ENCODE data around the gene PRSS2. TPM values are rescaled to one million over a fixed set of nuclear protein-coding genes. Genes with fewer than 3 reads are reported as not detected.
"Not testable (repeated sequence)": the region's sequence is repeated elsewhere in the genome, so short reads cannot be mapped to it uniquely, and the experiment has no call there.

The PRSS2 gene
- not detected in 2 replicates for total RNA-seq (2014; rRNA removed; shearing (Covaris generic); ENCODE audit: low replicate concordance)

DNA sequence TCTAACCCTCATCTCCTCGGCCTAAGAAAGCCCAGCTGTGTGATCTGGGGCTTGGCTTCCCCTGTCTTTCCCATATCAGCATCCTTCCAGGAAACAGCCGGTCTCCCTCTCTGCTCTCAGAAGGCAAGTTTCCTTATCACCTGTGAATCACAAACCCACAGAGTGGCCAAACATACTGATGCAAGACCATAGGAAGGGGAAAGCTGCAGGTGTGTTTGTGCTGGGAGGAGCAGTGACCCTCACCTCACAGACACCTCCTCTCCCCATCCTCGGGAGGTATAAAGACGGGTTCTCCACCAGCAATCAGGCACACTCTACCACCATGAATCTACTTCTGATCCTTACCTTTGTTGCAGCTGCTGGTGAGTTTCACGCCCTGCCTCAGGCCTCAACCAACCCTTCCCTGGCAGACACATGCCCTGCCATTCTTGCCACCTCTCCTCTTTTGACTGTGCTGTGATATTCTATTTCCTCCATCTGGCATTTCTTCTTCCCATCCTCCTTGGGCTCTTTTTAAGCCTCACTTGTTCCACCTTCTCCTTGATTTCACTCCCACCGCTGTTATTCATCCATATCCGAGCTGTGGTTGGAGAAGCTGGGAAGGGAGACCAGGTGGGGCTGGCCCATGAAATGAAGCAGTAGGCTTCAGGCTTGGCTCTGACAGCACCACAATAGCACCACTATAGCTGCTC is at the start of gene PRSS2:
Gene PRSS2 (plus strand): TSS at position 310 of the 692 bp plus-strand sequence. CDS start 13 bp downstream, at position 323.
- DNase-seq (ENCODE audit: low read depth), result peak; percentile 13

DNA sequence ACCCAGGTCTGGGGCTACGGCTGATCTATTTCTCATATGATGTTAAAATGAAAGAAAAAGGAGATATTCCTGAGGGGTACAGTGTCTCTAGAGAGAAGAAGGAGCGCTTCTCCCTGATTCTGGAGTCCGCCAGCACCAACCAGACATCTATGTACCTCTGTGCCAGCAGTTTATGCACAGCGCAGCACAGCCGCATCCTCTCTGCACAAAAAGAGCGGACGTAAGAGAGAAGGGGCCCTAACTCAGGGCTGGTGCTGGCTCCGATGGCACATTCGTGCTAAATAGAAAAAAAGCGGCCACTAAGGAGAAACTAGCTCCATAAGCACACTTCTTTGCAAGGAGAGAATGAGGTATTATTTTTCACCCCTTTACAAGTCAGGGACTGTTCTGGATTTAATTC is 49.8 kb upstream of the PRSS2 start:
- DNase-seq (ENCODE audit: low read depth), result no peak
- in situ Hi-C loops (cut with HindIII; ENCODE audit: low pct_unique_long_range_greater_than_20kb, low sequenced_read_pairs), result no loop called here

More for the DNA sequence above, at the start of gene PRSS2:
- in situ Hi-C loops (cut with HindIII; ENCODE audit: low pct_unique_long_range_greater_than_20kb, low sequenced_read_pairs), result no loop called here

DNA sequence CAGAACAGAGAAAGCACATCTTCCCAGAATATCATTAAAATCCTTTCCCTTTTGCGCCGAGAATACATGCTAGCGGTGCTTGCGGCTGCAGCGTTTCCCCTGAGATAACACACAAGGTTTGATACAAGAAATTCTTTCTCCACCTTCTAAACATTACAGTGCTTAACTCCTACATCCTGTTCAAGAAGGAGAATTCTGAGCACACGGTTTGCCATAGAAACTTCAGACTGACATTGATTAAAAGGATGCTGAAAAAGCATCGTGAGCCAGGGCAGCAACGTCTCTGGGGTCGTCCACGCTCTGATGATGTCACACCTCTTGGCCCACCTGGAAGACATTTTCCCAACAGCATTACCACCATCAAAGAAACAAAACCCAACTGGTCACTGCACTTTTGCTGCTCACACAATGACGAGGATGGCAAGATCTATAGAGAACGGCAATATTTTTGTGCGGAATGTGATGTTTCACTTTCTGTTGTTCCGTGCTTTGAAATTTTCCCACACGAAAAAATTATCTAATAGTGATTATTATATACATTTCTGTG is 48.4 kb upstream of the PRSS2 start:
- in situ Hi-C loops (cut with HindIII; ENCODE audit: low pct_unique_long_range_greater_than_20kb, low sequenced_read_pairs), result no loop called here
- DNase-seq (ENCODE audit: low read depth), result no peak

DNA sequence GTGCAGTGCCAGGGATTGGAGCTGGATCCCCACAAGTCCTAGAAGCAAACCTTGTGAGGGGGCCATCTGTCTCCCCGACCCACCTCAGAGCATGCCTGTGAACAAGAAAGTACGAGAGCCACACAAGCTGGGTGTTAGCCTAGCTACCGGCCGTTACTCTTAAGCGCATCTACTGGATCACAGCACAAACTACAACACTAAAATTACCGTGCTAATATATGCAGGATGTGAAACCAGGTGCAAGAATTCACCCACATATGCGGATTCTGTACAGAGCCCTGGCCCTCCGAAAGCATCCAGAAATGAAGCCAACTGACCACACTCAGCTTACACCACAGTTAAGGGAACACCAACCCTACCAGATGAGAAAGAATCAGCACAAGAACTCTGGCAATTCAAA is 37.5 kb upstream of the PRSS2 start:
- in situ Hi-C loops (cut with HindIII; ENCODE audit: low pct_unique_long_range_greater_than_20kb, low sequenced_read_pairs), result no loop called here
- DNase-seq (ENCODE audit: low read depth), result no peak

DNA sequence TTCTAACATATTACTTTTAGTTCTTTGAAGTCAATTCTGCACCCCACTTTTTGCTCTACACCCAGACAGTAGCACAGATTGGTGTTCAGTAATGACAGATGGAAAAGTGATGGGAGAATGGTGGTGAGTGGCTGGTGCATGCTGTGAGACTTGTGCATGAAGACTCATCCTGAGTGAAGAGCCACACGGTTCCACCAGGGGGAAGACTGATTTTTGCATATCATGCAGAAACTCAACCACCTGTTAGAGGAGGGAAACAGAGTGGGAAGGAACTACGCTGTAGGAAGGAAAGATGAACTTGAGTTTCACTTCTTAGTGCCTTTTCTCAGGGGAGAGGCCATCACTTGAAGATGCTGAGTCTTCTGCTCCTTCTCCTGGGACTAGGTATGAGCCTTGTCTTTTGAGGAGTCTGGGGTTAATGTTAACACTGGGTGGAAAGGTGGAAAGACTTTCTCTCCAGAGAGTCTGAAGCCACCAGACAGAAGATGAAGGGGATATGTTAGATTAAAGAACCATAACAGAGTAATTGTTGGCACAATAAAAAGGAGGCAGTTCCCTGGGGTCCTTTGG is 30.8 kb upstream of the PRSS2 start:
- DNase-seq (ENCODE audit: low read depth), result no peak
- in situ Hi-C loops (cut with HindIII; ENCODE audit: low pct_unique_long_range_greater_than_20kb, low sequenced_read_pairs), result no loop called here

DNA sequence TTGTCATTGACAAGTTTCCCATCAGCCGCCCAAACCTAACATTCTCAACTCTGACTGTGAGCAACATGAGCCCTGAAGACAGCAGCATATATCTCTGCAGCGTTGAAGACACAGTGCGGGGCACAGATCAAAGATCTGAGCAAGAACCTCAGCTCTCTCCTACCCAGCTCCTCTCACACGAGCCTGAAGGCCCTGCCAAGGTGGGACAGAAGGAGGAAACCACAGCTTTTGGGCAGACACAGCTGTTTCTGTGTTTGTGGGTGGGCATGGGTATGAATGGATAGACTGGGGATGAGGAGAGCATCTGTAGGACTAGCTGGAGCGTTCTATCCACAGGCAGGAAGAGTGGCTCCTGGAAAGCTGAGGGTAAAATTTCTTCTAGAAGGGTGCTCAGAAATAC is 30.0 kb upstream of the PRSS2 start:
- in situ Hi-C loops (cut with HindIII; ENCODE audit: low pct_unique_long_range_greater_than_20kb, low sequenced_read_pairs), result no loop called here
- DNase-seq (ENCODE audit: low read depth), result no peak

DNA sequence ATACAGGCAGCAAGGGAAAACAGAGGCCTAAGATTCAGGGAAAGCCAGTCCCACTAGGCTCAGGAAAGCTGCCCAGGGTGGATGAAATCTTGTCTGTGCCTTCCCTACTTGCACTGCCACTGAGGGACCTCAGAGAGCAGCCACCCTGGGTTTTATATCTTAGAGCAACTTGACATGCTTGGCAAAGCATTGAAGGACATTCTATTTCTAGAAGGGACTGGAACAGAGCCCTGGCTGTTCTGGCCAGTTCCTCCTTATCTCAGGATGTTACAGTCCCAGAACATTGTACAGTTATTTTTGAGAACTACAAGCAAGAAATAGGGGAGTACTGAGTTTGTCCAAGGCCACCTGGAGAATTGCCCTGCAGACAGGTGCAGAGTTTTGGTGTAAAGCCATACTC is 28.8 kb upstream of the PRSS2 start:
- DNase-seq (ENCODE audit: low read depth); in situ Hi-C loops (cut with HindIII; ENCODE audit: low pct_unique_long_range_greater_than_20kb, low sequenced_read_pairs): not testable (repeated sequence)

DNA sequence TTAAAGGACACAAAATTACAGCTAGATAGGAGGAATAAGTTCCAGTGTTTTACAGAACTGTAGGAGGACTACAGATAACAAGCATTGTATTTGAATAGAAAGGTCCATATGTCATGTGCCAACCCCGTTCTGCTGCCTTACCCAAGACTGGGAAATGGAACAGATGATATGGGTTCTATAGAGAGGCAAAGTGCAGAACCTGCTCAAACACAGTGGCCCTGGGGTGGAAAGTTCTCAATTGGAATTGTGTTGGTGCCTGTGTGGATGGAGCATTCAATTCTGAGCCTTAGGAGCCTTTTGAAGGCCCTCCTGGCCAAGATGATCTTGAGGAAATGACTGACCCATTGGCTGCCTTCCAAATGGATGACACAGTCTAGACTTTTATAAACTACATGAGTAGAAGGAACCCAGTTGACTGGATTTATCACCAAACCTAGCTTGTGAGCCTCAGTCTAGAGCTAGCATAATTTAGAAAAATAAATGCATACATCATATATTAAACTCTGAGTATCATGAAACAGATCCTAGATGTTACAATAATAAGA is 25.6 kb upstream of the PRSS2 start:
- in situ Hi-C loops (cut with HindIII; ENCODE audit: low pct_unique_long_range_greater_than_20kb, low sequenced_read_pairs), result no loop called here
- DNase-seq (ENCODE audit: low read depth), result no peak

DNA sequence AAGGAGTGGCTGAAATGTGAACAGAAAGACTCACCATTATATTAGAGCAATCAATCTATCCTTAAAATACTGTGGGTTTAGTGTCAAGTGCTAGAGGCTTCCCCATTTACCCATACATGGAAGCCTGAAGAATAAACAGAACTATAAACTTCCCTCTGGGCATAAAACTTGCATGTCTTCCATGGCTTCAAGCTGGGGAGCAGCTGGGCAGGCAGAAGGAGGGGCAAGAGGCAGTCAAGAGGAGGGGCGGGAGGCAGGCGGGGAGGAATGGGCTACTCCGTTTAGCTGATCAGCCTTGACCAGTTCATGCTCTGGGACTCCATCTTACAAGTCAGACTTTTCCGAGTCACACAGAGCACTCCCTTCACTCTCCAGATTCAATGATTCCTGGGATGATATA is 25.0 kb upstream of the PRSS2 start:
- DNase-seq (ENCODE audit: low read depth), result no peak
- in situ Hi-C loops (cut with HindIII; ENCODE audit: low pct_unique_long_range_greater_than_20kb, low sequenced_read_pairs), result no loop called here

DNA sequence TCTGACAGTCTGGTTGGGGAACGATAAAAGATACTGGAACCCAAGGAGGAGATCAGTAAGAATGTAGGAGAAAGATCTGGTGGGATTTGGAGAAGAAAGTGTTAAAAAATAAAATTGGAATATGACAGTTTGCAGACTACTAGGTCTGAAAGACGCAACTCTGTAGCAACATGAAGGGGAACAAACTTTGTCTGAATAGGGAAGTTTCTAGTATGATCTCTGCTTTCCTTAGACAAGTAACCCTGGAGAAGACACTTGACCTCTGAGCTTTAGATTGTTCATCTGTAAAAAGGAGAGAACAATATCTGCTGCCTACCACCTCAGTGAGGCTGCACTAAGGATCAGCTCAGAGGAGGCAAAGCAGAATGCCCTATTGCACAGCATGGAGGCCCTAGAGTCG is 24.5 kb upstream of the PRSS2 start:
- in situ Hi-C loops (cut with HindIII; ENCODE audit: low pct_unique_long_range_greater_than_20kb, low sequenced_read_pairs), result no loop called here
- DNase-seq (ENCODE audit: low read depth), result no peak

DNA sequence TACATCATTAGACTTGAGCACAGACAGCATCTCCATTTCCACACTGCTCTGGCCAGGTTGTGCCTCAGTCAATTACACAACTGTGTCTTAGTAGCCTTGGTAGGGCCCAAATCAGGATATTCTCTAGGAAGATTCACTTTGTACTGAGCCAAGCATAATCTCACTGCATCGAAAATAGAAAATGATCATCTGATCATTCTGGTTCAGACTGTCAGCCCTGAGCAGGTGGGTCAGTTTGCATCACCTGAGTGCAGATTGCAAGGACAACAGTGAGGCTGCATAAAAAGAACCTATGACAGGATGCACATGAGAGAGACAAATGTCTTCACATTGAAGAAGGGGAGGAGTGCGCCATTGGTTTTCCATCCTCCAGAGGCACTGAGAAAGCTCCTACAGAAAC is 22.4 kb upstream of the PRSS2 start:
- DNase-seq (ENCODE audit: low read depth); in situ Hi-C loops (cut with HindIII; ENCODE audit: low pct_unique_long_range_greater_than_20kb, low sequenced_read_pairs): not testable (repeated sequence)

DNA sequence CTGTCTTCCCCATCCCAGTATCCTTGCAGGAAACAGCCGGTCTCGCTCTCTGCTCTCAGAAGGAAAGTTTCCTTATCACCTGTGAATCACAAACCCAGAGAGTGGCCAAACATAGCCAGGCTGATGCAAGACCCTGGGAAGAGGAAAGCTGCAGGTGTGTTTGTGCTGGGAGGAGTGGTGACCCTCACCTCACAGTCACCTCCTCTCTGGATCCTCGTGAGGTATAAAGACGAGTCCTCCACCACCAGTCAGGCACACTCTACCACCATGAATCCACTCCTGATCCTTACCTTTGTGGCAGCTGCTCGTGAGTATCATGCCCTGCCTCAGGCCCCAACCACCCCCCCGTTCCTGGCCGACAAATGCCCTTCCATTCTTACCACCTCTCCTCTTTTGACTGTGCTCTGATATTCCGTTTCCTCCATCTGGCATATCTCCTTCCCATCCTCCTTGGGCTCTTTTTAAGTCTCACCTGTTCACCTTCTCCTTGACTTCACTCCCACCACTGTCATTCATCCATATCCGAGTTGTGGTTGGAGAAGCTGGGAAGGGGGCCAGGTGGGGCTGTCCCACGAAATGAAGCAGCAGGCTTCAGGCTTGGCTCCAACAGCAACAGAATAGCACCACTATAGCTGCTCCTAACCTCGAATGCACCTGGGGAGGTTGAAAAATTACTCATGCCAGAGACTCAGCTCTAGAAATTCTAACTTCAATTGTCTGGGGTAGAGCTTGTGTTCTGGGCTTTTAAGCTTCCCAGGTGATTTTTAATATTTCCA is 21.4 kb upstream of the PRSS2 start, which contains the start of gene PRSS1:
Gene PRSS1 (plus strand): TSS at position 255 of the 776 bp plus-strand sequence. CDS start 13 bp downstream, at position 268.
- in situ Hi-C loops (cut with HindIII; ENCODE audit: low pct_unique_long_range_greater_than_20kb, low sequenced_read_pairs), result no loop called here
- DNase-seq (ENCODE audit: low read depth), result no peak

DNA sequence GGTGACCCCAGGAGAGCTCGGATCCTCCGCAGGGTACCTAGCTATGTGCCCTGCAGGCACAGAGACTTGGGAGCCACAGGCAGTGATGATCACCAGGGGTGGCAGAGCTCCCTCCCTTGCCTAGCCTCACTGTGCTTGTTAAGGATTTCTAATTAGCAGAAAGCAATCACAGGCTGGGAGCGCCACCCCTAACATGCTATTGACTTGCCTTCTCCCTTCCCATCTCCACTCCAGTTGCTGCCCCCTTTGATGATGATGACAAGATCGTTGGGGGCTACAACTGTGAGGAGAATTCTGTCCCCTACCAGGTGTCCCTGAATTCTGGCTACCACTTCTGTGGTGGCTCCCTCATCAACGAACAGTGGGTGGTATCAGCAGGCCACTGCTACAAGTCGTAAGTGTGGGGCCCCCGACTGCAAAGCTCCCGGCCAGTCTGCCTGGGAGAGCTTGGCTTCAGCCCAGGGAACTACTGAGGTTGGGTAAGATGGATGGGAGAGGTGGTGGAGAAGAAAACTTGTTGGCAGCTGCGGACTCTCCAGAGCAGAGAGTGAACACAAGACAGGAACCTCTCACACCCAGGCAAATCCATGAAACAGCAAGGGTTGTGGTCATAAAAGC is 20.3 kb upstream of the PRSS2 start:
- in situ Hi-C loops (cut with HindIII; ENCODE audit: low pct_unique_long_range_greater_than_20kb, low sequenced_read_pairs), result no loop called here
- no peak for DNase-seq (ENCODE audit: low read depth)

DNA sequence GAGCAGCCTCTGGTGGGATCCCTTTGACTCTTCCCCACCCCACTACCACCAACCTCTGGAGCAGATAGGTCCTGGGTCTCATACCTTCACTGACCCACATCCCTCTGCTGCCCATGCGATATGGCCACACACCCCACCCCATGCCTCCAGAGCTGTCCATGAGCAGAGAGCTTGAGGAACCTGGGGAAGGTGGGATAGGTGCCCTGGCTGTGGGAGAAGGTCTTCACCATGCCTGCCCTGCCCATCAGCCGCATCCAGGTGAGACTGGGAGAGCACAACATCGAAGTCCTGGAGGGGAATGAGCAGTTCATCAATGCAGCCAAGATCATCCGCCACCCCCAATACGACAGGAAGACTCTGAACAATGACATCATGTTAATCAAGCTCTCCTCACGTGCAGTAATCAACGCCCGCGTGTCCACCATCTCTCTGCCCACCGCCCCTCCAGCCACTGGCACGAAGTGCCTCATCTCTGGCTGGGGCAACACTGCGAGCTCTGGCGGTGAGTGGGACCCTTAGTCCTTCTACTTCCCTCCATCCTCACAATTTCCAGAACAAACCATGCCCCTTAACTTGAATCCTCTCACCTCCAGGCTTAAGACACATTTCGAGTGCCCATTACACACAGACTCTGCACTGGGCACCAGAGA is 19.1 kb upstream of the PRSS2 start:
- DNase-seq (ENCODE audit: low read depth); in situ Hi-C loops (cut with HindIII; ENCODE audit: low pct_unique_long_range_greater_than_20kb, low sequenced_read_pairs): not testable (repeated sequence)

DNA sequence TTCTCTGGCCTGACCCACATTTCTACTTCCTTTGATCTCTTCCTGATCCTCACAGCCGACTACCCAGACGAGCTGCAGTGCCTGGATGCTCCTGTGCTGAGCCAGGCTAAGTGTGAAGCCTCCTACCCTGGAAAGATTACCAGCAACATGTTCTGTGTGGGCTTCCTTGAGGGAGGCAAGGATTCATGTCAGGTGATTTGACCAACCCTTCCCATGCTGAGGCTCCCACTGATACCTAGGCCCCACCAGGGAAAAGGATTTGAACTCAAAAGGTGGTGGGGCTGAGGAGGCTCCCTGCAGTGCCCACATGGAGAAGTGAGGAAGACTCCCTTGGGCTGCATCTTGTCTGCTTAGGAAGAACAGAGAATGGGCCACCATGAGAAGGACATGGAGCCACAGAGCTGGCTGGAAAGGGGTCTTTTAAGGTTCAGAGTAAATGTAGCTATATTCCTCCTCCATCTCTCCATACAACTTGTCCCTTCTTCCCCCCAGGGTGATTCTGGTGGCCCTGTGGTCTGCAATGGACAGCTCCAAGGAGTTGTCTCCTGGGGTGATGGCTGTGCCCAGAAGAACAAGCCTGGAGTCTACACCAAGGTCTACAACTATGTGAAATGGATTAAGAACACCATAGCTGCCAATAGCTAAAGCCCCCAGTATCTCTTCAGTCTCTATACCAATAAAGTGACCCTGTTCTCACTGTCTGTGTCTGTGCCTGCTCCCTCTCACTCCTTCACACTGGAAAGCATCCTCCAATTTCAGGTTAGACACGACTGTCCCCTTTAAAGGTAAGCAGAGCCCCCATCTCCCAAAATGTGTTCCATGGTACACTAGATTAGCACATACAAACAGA is 18.2 kb upstream of the PRSS2 start:
- DNase-seq (ENCODE audit: low read depth), result no peak
- in situ Hi-C loops (cut with HindIII; ENCODE audit: low pct_unique_long_range_greater_than_20kb, low sequenced_read_pairs), result no loop called here

DNA sequence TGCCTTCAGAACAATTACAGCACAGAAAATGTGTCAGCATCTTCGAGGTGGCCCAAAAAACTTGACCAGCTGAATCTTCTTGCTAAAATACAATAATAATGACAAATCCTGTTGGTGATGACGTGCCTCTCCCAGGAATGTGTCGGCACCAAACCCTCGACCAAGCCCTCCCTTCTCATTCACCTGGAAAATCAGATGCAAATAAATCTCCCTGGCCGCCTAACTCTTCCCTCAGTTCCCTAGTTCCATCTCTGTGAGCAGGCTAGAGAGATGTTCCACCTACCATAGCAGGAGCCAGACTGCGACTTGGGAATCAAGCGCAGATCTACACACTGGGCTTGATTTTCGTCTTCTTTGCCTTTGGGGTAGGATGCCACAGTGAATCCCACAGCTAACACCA is 17.4 kb upstream of the PRSS2 start:
- in situ Hi-C loops (cut with HindIII; ENCODE audit: low pct_unique_long_range_greater_than_20kb, low sequenced_read_pairs), result no loop called here
- DNase-seq (ENCODE audit: low read depth), result peak; percentile 62

DNA sequence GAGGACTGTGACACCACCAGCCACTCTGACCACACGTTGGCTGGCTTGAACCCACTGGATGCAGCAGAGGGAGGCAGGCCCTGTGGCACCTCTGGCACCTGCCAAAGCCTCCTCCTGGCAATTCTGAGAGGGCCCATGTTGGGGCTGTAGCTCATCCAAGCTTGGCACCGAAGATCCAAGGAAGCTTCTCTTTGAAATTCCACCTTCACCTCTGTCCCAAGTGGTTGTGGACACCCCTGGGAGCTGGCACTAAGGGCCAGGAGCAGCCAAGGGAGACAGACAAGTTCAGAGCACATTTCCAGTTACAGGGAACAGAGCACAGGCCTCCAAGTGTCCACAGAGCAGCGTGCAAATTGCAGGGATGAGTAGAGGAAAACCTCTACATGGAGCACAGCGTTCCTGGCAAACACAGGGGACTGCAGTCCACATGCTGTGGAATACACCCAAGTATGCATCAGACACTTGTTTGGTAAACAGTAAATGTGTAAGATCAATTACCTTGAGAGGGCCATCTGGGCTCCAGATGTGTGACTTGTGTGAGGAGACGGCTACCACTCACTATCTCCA is 16.8 kb upstream of the PRSS2 start:
- DNase-seq (ENCODE audit: low read depth); in situ Hi-C loops (cut with HindIII; ENCODE audit: low pct_unique_long_range_greater_than_20kb, low sequenced_read_pairs): not testable (repeated sequence)
